ENCODE data around the gene POLR3C.
A peak's percentile ranks its signal among the peaks of the same experiment; 100 is the strongest.

The POLR3C gene

DNA sequence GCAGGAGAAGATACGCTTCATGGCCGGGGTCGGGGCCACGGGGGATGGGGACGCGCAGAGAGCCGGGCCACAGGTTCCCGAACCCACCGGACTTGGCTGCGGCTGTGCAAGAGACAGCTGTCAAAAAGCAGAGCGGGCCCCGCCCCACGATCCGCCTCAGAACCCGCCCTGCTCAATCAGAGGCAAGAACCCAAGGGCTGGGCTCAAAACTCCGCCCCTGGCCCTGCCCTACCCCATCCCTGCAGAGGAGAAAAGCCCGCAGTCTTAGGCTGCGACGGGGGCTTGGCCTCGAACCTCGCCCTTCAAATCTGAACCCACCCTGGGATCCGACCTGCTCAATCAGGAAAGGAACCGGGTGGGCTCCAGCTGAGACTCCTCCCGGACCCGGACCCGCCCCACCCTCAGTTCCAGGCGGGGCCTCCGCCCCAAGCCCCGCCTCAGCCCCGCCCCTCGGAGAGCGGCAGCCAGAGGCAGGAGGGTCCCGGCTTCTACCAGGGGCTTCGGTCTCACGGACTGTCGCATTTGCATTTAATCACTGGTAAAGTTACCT lies 61.8 kb downstream of the POLR3C start, which contains the start of gene ANKRD35:
ANKRD35 (minus strand) TSS at position 129 of the 550 bp plus-strand sequence; CDS start at position 21, 108 bp downstream.
- in situ Hi-C loops (cut with HindIII; ENCODE audit: low sequenced_read_pairs), result no loop called here
- peak within 1 kb of the TSS; percentile 68 for H3K4me3 ChIP-seq (ENCODE audit: low read depth, low read length)
- peak; percentile 65 for DNase-seq (ENCODE audit: low read depth, low spot score)
- TF ChIP-seq, protein P1, sequence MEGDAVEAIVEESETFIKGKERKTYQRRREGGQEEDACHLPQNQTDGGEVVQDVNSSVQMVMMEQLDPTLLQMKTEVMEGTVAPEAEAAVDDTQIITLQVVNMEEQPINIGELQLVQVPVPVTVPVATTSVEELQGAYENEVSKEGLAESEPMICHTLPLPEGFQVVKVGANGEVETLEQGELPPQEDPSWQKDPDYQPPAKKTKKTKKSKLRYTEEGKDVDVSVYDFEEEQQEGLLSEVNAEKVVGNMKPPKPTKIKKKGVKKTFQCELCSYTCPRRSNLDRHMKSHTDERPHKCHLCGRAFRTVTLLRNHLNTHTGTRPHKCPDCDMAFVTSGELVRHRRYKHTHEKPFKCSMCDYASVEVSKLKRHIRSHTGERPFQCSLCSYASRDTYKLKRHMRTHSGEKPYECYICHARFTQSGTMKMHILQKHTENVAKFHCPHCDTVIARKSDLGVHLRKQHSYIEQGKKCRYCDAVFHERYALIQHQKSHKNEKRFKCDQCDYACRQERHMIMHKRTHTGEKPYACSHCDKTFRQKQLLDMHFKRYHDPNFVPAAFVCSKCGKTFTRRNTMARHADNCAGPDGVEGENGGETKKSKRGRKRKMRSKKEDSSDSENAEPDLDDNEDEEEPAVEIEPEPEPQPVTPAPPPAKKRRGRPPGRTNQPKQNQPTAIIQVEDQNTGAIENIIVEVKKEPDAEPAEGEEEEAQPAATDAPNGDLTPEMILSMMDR (IDR thresholded peaks at IDR 0.05; ENCODE audit: low read depth, low read length), result no peak

DNA sequence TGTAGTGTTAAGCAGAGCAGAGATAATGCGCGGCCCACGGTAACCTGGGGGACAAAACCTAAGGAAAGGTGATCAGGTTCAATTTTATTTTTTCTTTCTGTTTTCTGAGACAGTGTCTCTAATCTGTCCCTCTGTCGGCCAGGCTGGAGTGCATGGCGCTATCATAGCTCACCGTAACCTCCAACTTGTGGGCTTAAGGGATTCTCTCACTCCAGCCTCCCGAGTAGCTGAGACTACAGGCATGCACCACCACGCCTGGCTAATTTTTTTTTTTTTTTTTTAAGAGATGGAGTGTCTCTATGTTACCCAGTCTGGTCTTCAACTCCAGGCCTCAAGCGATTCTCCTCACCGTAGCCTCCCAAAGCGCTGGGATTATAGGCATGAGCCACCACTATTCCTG lies 62.4 kb downstream of the POLR3C start:
- TF ChIP-seq, protein P1 (IDR thresholded peaks at IDR 0.05; ENCODE audit: low read depth, low read length), result no peak
- in situ Hi-C loops (cut with HindIII; ENCODE audit: low sequenced_read_pairs), result no loop called here
- no peak for DNase-seq (ENCODE audit: low read depth, low spot score)
- peak overlapping the region; percentile 68 for H3K4me3 ChIP-seq (ENCODE audit: low read depth, low read length)

DNA sequence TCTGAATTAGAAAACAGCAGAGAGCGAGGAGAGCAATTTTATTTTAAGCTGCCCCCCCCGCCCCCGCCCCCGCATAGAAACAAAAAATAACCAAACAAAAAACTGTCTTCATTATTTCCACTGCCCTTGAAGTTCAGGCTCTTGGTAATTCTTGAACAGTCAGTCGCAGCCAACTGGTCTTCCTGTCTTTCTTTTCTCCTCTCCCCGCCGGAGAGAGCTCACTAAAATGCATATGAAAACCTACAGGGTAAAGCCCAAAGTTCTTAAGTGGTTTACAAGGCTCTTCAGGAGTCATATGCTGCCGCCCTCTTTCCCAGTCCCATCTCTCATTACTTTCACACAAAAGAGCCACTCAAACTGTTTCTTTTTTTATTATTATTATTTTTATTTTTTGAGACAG lies 62.8 kb downstream of the POLR3C start:
- H3K4me3 ChIP-seq (ENCODE audit: low read depth, low read length), result no peak overlapping the region
- in situ Hi-C loops (cut with HindIII; ENCODE audit: low sequenced_read_pairs), result no loop called here
- TF ChIP-seq, protein P1 (IDR thresholded peaks at IDR 0.05; ENCODE audit: low read depth, low read length), result no peak
- DNase-seq (ENCODE audit: low read depth, low spot score), result no peak

DNA sequence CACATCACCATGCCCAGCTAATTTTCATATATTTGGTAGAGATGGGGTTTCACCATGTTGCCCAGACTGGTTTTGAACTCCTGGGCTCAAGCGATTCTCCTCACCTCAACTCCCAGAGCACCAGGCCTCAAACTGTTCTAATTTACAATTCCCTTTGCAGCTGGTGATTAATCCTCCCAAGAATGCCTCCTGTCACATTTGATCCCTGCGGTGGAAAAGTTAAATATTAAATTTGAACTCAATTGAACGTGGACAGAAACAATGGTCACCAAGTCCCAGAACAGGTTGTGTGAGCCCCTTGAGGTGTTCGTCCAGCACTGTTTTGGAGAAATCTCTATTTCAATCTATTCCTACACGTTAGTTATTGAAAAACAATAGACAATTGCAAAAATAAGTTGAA lies 63.6 kb downstream of the POLR3C start:
- in situ Hi-C loops (cut with HindIII; ENCODE audit: low sequenced_read_pairs), result no loop called here
- DNase-seq (ENCODE audit: low read depth, low spot score), result no peak
- TF ChIP-seq, protein P1 (IDR thresholded peaks at IDR 0.05; ENCODE audit: low read depth, low read length), result no peak
- H3K4me3 ChIP-seq (ENCODE audit: low read depth, low read length), result no peak overlapping the region

DNA sequence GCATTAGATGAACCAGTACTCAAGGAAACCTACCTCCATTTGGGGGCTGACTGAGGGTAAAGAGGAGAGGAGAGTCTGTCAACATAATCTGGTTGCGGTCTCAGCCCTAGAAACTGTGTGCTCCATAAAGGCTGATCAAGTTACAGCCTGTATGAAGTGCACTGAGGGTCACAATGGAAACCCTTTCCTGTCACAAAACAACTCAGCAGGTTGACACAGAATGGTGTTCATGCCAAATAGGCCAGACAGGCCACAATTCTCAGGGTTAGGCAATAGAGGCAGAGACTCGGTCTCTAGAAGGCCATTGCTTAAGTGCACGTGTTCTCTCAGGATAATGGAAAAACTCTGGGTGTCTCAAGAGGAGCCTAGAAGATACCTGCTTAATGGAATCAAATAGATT lies 65.7 kb downstream of the POLR3C start:
- DNase-seq (ENCODE audit: low read depth, low spot score), result no peak
- no peak overlapping the region for H3K4me3 ChIP-seq (ENCODE audit: low read depth, low read length)
- TF ChIP-seq, protein P1 (IDR thresholded peaks at IDR 0.05; ENCODE audit: low read depth, low read length), result no peak
- in situ Hi-C loops (cut with HindIII; ENCODE audit: low sequenced_read_pairs), result no loop called here

DNA sequence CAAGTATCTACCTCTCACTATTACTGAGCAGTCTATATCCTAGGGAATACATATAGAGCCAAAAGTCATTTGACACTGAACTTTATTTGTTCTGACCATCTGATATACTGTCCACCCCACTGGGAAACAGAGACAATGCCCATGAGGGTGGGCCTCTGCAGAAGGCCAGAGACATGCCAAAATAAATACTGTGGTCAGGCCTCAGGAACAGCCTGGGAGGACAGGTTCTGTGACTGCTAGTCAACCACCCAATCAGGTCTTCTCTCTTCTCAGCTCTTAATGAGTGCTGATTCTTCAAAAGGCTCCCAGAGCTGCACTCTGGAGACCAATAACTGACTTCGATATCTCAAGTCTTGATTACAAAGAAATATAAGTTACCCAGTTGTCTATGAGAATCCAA lies 67.1 kb downstream of the POLR3C start:
- TF ChIP-seq, protein P1 (IDR thresholded peaks at IDR 0.05; ENCODE audit: low read depth, low read length), result no peak
- in situ Hi-C loops (cut with HindIII; ENCODE audit: low sequenced_read_pairs), result no loop called here
- DNase-seq (ENCODE audit: low read depth, low spot score), result peak; percentile 88
- no peak overlapping the region for H3K4me3 ChIP-seq (ENCODE audit: low read depth, low read length)
